ENCODE measurements around the gene KLHL3.

The KLHL3 gene

GRCh38 chr5:137581776-137582175 is 154.1 kb downstream of the KLHL3 start:
- no peak for DNase-seq (ENCODE audit: low read depth)
- no peak for TF ChIP-seq CTCF (IDR thresholded peaks at IDR 0.05; ENCODE audit: low read depth, low read length, missing control alignments)
- no peak overlapping the region for H3K4me3 ChIP-seq (ENCODE audit: low read depth, low read length)

GRCh38 chr5:137580030-137580429 is 155.9 kb downstream of the KLHL3 start:
- TF ChIP-seq CTCF (IDR thresholded peaks at IDR 0.05; ENCODE audit: low read depth, low read length, missing control alignments), result peak; percentile 41
- no peak for DNase-seq (ENCODE audit: low read depth)
- H3K4me3 ChIP-seq (ENCODE audit: low read depth, low read length), result no peak overlapping the region

- DNase-seq (ENCODE audit: low read depth), result no peak
- H3K4me3 ChIP-seq (ENCODE audit: low read depth, low read length), result no peak overlapping the region
- no peak for TF ChIP-seq CTCF (IDR thresholded peaks at IDR 0.05; ENCODE audit: low read depth, low read length, missing control alignments)
Measured at GRCh38 chr5:137575847-137576246, 160.0 kb downstream of the KLHL3 start.

DNA sequence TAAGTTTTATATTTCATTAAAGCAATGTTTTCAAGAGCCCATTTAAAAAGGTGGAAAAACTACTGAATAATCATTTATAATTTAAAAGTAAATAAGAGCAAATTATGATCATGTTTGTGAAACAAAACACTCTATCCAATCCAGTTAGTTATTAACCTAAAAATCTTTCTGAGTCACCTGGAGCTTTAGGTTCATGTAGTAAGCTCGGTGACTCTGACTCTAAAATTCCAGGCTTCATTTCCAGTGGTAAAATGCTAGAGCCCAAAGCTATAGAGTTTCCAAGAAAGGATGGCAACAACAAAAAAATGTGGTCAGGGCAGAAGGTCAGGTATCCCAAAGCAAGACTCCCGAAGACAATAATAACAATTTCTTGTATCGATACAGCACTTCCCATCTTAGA is 160.7 kb downstream of the KLHL3 start:
- H3K4me3 ChIP-seq (ENCODE audit: low read depth, low read length), result no peak overlapping the region
- no peak for DNase-seq (ENCODE audit: low read depth)
- TF ChIP-seq CTCF (IDR thresholded peaks at IDR 0.05; ENCODE audit: low read depth, low read length, missing control alignments), result no peak

DNA sequence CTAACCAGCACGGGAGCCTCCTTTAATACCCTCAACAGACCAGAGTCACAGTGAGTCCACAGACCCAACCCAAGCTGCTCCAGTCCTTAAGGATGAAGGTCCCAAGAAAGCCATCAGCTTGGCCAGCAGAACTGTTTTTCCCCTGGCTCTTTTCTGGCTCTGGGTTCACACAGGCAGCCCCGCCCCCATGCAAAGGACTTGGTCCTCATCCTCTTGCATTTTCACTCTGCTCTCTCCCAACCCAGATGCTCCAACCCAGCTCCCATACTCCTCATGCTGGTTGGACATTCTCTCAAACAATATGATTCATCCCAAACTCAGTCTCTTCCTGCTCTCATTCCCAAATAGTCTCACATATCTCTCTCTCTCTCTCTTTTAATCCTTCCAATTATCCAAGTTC is 162.5 kb downstream of the KLHL3 start:
- TF ChIP-seq CTCF (IDR thresholded peaks at IDR 0.05; ENCODE audit: low read depth, low read length, missing control alignments), result no peak
- no peak for DNase-seq (ENCODE audit: low read depth)
- no peak overlapping the region for H3K4me3 ChIP-seq (ENCODE audit: low read depth, low read length)

DNA sequence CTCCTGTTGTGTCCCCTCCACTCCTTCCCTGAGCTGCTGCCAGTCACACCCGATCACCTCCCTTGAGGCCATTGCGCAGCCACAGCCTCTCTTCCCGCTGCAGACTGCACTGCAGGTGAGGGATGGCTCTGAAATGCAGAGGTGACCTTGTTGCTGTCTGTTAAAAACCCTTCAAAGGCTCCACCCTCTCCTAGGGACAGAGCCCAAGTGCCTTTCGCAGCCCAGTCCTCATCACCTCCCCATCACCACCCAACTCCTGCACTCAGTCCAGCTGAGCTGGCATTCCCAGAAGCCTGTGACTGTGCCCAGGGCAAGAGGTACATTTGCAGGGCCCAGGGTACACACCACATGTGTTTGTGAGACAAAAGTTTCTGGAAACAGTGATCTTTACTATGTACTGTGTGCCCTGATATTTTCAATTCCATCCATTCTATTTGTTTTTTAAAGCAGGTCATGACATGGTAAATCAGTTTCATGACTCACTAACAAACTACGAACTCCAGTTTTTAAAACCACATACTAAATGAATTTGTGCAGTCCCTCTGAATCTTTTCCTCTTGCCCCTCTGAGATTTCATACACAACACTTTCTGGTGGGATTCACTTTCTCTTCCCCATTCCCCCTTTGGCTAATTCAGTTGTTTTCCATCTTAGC is 163.7 kb downstream of the KLHL3 start:
- no peak overlapping the region for H3K4me3 ChIP-seq (ENCODE audit: low read depth, low read length)
- no peak for DNase-seq (ENCODE audit: low read depth)
- no peak for TF ChIP-seq CTCF (IDR thresholded peaks at IDR 0.05; ENCODE audit: low read depth, low read length, missing control alignments)

DNA sequence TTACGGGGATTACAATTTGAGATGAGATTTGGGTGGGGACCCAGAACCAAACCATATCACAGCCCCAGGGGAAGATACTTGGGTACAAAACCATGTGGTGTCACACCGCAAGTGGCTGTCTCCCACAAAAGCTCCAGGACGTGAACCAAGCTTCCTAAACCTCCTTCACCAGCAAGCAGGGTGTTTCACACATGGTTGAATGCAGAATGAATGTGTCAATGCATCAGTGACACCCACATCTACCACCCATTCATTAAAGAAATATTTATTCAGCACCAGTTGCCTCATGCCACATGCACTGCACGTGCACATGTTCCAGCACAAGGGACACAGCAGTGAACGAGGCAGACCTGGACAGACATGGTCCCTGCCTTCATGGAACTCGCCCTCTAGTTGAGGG is 165.8 kb downstream of the KLHL3 start:
- TF ChIP-seq CTCF (IDR thresholded peaks at IDR 0.05; ENCODE audit: low read depth, low read length, missing control alignments), result no peak
- DNase-seq (ENCODE audit: low read depth), result no peak
- H3K4me3 ChIP-seq (ENCODE audit: low read depth, low read length), result no peak overlapping the region

Measured in GM12864 (cell line).